Measurements from ENCODE around the gene IQCE. TPM values are rescaled to one million over a fixed set of nuclear protein-coding genes. Genes with fewer than 3 reads are reported as not detected.

The IQCE gene
- total and polyA plus RNA-seq, 10 of the 15 experiments (the other 5 are each of a cell fraction or from before 2014, with no cell fraction given): 0.37 to 8.1 (median 3.7) TPM

- TF ChIP-seq, protein P1, sequence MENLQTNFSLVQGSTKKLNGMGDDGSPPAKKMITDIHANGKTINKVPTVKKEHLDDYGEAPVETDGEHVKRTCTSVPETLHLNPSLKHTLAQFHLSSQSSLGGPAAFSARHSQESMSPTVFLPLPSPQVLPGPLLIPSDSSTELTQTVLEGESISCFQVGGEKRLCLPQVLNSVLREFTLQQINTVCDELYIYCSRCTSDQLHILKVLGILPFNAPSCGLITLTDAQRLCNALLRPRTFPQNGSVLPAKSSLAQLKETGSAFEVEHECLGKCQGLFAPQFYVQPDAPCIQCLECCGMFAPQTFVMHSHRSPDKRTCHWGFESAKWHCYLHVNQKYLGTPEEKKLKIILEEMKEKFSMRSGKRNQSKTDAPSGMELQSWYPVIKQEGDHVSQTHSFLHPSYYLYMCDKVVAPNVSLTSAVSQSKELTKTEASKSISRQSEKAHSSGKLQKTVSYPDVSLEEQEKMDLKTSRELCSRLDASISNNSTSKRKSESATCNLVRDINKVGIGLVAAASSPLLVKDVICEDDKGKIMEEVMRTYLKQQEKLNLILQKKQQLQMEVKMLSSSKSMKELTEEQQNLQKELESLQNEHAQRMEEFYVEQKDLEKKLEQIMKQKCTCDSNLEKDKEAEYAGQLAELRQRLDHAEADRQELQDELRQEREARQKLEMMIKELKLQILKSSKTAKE (IDR thresholded peaks at IDR 0.05; ENCODE audit: low read depth, poor library complexity, severe bottlenecking): no peak
- TF ChIP-seq RAD21 (IDR thresholded peaks at IDR 0.05; ENCODE audit: insufficient read depth, low read depth, low read length) (no peak), PAX8 (IDR thresholded peaks at IDR 0.05) (no peak), BCL3 (IDR thresholded peaks at IDR 0.05; ENCODE audit: borderline replicate concordance, insufficient read depth, low read depth, low read length, poor library complexity, severe bottlenecking) (peak; percentile 93), HDGF (IDR thresholded peaks at IDR 0.05) (0 out of 2 replicates have a peak, but pooled peaks have one; percentile 50), MTA3 (IDR thresholded peaks at IDR 0.05; ENCODE audit: borderline replicate concordance, low read length) (no peak), NFYA (IDR thresholded peaks at IDR 0.05; ENCODE audit: borderline replicate concordance, low read depth, low read length) (no peak)
Measured at GRCh38 chr7:2564970-2565540, 6.3 kb downstream of the IQCE start (continued).
